Measurements from ENCODE around the gene MFN2.

The MFN2 gene

DNA sequence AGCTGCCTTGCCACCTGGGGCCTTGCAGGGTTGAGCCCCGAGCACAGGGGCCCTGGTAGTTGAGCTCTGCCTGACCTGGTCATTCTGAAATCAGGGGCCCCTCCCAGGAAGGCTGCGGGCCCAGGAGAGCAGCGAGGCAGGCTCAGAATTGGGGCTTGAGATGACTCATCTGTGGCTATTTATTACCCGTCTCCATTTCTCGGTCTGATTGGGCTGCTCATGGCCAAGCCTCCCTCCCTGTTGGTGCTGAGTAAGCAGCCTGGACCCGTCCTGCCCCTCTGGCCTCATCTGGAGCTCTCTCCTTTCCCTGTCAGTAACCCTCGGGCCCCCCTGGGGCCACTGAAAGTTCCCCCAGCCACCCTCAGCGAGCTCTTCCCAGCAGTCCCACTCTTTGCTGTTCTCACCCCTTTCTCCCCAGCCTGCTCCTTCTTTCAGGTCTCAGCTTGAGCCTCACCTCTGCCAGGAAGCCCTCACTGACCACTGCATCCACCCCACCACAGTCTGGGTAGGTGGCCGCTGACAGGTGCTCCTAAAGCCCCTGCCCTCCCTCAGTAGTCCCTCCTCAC is 71.8 kb downstream of the MFN2 start:
- no peak for TF ChIP-seq ZNF274 (IDR thresholded peaks at IDR 0.05; ENCODE audit: low read depth, low read length)
- H3K4me3 ChIP-seq (ENCODE audit: low read length), result no peak overlapping the region; the same call in 1 of the 2 replicates

- TF ChIP-seq ZNF274 (IDR thresholded peaks at IDR 0.05; ENCODE audit: low read depth, low read length), result no peak
- no peak overlapping the region for H3K4me3 ChIP-seq (ENCODE audit: low read length)
Measured at GRCh38 chr1:12052997-12053686, 72.9 kb downstream of the MFN2 start.

DNA sequence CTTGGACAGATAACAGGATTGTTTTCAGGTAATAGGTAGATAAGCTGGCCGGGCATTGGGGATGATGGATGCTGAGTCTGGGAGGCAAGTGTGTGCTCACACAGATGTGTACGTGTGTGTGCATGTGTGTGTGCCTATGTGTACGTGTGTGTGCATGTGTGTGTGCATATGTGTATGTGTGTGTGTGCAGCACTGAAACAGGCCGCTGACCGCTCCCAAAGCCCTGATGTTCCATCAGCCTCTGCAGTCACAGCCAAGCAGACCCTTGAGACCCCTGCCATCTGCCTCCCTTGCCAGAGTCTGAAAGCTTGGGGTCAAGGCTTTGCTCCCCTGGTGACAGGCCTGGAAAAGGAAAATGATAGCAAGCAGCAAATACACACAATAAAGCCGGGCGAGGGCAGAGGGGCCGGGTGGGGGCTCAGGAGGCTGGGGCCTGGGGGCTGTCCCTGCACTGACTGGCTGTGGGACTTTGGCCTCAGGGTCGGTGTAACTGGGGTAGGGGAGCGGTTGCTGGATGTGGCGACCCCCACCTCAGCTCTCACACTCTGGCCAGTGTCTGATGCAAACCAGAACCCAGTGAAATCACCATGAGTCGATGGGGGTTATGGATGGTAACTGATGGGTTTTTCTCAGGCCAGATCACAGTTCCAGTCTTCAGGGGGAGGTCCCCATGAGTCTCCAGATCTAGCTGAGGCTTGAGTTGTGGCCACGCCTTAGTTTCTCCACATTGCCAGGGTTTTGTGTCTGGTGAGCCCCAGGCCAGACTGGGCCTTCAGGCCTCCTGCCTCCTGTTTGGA is 73.7 kb downstream of the MFN2 start:
- no peak for TF ChIP-seq ZNF274 (IDR thresholded peaks at IDR 0.05; ENCODE audit: low read depth, low read length)
- H3K4me3 ChIP-seq (ENCODE audit: low read length), result no peak overlapping the region

DNA sequence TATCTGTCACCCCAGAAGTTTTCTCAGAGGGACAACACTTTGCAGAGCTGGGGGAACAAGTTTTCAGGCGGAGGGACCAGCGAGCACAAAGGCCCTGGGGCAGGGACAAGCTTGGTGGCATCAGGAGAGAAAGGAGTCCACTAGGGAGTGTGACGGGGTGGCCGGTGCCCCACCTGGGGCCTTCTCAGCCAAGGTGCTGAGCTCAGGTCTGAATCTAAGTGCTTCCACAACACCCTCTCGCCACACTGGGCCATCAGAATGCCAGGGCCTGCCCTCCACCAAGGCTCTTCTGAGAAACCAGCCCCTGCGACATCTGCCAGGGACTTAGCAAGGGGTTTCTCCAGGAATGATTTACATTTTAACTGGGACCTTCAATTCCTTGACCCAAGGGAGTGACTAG is 75.0 kb downstream of the MFN2 start:
- TF ChIP-seq ZNF274 (IDR thresholded peaks at IDR 0.05; ENCODE audit: low read depth, low read length), result no peak
- no peak overlapping the region for H3K4me3 ChIP-seq (ENCODE audit: low read length)

- no peak for TF ChIP-seq ZNF274 (IDR thresholded peaks at IDR 0.05; ENCODE audit: low read depth, low read length)
Measured at GRCh38 chr1:12056331-12056841, 76.1 kb downstream of the MFN2 start.

GRCh38 chr1:12057382-12057781 is 77.1 kb downstream of the MFN2 start:
- TF ChIP-seq ZNF274 (IDR thresholded peaks at IDR 0.05; ENCODE audit: low read depth, low read length), result no peak
- no peak overlapping the region for H3K4me3 ChIP-seq (ENCODE audit: low read length)

More at GRCh38 chr1:12056331-12056841, 76.1 kb downstream of the MFN2 start:
- H3K4me3 ChIP-seq (ENCODE audit: low read length), result no peak overlapping the region

DNA sequence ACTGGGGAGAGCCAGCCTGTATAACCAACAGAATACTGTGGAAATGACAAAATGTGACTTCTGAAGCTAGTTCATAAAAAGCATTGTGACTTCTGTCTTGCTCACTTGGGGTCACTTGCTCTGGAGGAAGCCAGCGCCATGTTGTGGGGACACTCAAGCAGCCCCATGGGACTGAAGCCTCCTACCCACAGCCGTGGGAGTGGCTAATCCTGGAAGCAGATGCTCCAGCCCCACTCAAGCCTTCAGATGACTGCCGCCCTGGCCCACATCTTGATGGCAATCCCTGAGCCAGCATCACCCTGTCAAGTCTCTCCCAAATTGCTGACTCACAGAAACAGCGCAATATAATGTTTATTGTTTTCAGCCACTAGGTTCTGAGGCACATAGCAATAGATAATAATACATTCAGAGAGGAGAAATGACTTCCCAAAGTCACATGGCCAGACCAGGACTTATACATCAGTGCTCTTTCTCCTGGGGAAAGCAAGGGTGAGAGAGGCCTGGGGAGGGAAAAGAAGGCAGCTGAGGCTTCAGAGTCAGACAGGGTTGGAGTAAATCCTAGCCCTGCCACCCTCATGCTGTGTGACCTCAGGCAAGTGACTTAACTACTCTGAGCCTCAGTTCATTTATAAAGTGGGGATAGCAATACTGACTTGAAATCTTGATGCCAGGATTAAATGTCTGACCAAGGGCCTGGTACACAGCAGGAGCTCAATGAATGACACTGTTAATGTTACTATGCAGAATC is 77.9 kb downstream of the MFN2 start:
- no peak for TF ChIP-seq ZNF274 (IDR thresholded peaks at IDR 0.05; ENCODE audit: low read depth, low read length)
- no peak overlapping the region for H3K4me3 ChIP-seq (ENCODE audit: low read length)

- no peak overlapping the region; the same call in 1 of the 2 replicates for H3K4me3 ChIP-seq (ENCODE audit: low read length)
- TF ChIP-seq ZNF274 (IDR thresholded peaks at IDR 0.05; ENCODE audit: low read depth, low read length), result no peak
Measured at GRCh38 chr1:12059226-12059625, 79.0 kb downstream of the MFN2 start.

DNA sequence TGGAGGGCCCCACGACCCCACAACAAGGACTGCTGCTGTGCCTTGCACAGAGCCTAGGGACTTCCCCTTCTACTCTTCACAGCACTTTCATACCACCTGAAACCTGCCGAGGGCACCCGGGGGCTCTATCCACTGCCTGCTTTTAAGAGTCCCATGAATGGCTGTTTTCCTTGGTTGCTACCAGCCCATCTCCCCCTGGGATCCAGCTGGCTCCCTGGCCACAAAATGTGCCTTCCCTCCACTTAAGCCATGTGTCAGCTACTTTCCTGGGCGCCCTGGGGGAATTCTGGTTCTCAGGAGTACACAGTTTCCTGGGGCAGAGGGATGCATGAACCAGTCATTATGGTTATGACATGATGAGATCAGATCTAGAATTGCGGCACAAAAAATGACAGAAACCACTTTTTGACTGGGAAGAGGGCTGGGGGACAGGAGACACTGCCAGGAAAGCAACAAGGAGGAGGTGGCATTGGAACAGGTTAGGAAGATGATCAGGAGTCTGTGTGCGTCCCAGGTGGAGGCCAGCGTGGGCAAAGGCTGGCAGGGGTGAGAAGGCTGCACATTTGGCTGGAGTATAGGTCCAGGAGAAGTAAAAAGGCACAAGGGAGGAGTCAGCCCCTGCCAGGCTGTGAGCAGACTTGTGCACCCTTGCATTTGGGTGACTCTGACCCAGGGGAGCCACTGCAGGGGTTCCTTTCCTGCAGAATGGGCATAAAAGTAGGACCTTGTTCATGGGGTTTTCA is 79.6 kb downstream of the MFN2 start:
- H3K4me3 ChIP-seq (ENCODE audit: low read length), result no peak overlapping the region; the same call in 1 of the 2 replicates
- TF ChIP-seq ZNF274 (IDR thresholded peaks at IDR 0.05; ENCODE audit: low read depth, low read length), result no peak

GRCh38 chr1:12060500-12060899 is 80.3 kb downstream of the MFN2 start:
- TF ChIP-seq ZNF274 (IDR thresholded peaks at IDR 0.05; ENCODE audit: low read depth, low read length), result no peak
- H3K4me3 ChIP-seq (ENCODE audit: low read length), result no peak overlapping the region
